Measurements from ENCODE around the gene SDC4. TPM values are rescaled to one million over a fixed set of nuclear protein-coding genes. Genes with fewer than 3 reads are reported as not detected.

SDC4 gene
- total and polyA plus RNA-seq, 9 of the 15 experiments (the other 6 are each of a cell fraction or from before 2014, with no cell fraction given): 2.1 to 10.7 (median 6.3) TPM

DNA sequence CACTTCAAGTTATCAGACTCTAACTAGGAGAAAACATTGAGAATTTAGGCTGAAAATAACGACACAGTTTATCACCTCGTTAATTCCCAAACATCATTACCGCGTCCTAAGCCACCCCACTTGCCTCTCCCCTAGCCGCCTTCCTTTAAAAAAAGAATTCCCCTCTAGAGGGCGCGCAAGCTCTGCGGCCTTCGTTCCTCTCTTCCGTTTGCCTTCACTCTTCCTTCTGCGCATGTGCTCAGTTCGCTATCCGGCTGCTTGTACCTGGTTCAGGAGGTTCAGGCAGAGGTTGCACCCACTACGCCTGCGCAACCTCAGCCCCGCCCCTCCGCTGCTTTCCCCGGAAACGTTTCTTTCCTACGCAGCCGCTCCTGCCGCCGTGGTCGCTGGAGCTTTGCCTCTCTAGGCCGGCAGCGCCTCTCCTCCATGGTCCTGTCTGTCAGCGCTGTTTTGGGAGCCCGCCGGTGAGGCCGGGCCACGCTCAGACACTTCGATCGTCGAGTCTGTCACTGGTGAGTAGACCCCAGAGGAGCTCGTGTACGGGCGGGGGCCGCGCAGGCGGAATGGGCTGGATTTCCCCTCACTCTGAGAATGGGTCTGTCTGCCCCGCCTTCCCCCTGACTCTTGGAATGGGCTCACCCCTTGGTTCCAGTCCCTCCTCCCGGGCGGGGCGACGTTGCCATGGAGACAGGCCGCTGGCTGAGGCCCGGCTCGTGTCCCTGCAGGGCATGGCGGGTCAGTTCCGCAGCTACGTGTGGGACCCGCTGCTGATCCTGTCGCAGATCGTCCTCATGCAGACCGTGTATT, 14.8 kb upstream of the SDC4 start, which contains the start of gene SYS1 (continued):
- TF ChIP-seq, protein P1, sequence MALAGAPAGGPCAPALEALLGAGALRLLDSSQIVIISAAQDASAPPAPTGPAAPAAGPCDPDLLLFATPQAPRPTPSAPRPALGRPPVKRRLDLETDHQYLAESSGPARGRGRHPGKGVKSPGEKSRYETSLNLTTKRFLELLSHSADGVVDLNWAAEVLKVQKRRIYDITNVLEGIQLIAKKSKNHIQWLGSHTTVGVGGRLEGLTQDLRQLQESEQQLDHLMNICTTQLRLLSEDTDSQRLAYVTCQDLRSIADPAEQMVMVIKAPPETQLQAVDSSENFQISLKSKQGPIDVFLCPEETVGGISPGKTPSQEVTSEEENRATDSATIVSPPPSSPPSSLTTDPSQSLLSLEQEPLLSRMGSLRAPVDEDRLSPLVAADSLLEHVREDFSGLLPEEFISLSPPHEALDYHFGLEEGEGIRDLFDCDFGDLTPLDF (CRISPR knock-in tag; IDR thresholded peaks at IDR 0.05): no peak; the same call in 1 of the 2 replicates
- TF ChIP-seq ZNF57 (CRISPR knock-in tag; IDR thresholded peaks at IDR 0.05) (no peak), NR1H2 (CRISPR knock-in tag; IDR thresholded peaks at IDR 0.05) (no peak), TCF3 (CRISPR knock-in tag; IDR thresholded peaks at IDR 0.05) (0 out of 2 replicates have a peak, but pooled peaks have one; percentile 2), RBM39 (optimal IDR thresholded peaks at IDR 0.05; ENCODE audit: low read depth, low read length) (no peak), RFX1 (IDR thresholded peaks at IDR 0.05) (peak; percentile 99), THAP7 (CRISPR knock-in tag; IDR thresholded peaks at IDR 0.05) (no peak), TAF7 (tag; IDR thresholded peaks at IDR 0.05) (peak; percentile 23; the same call in 1 of the 2 replicates)
- TF ChIP-seq, protein P2, sequence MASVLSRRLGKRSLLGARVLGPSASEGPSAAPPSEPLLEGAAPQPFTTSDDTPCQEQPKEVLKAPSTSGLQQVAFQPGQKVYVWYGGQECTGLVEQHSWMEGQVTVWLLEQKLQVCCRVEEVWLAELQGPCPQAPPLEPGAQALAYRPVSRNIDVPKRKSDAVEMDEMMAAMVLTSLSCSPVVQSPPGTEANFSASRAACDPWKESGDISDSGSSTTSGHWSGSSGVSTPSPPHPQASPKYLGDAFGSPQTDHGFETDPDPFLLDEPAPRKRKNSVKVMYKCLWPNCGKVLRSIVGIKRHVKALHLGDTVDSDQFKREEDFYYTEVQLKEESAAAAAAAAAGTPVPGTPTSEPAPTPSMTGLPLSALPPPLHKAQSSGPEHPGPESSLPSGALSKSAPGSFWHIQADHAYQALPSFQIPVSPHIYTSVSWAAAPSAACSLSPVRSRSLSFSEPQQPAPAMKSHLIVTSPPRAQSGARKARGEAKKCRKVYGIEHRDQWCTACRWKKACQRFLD (CRISPR knock-in tag; IDR thresholded peaks at IDR 0.05): no peak
- TF ChIP-seq, protein P3, sequence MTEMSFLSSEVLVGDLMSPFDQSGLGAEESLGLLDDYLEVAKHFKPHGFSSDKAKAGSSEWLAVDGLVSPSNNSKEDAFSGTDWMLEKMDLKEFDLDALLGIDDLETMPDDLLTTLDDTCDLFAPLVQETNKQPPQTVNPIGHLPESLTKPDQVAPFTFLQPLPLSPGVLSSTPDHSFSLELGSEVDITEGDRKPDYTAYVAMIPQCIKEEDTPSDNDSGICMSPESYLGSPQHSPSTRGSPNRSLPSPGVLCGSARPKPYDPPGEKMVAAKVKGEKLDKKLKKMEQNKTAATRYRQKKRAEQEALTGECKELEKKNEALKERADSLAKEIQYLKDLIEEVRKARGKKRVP (CRISPR knock-in tag; IDR thresholded peaks at IDR 0.05): no peak
- TF ChIP-seq, protein P4, sequence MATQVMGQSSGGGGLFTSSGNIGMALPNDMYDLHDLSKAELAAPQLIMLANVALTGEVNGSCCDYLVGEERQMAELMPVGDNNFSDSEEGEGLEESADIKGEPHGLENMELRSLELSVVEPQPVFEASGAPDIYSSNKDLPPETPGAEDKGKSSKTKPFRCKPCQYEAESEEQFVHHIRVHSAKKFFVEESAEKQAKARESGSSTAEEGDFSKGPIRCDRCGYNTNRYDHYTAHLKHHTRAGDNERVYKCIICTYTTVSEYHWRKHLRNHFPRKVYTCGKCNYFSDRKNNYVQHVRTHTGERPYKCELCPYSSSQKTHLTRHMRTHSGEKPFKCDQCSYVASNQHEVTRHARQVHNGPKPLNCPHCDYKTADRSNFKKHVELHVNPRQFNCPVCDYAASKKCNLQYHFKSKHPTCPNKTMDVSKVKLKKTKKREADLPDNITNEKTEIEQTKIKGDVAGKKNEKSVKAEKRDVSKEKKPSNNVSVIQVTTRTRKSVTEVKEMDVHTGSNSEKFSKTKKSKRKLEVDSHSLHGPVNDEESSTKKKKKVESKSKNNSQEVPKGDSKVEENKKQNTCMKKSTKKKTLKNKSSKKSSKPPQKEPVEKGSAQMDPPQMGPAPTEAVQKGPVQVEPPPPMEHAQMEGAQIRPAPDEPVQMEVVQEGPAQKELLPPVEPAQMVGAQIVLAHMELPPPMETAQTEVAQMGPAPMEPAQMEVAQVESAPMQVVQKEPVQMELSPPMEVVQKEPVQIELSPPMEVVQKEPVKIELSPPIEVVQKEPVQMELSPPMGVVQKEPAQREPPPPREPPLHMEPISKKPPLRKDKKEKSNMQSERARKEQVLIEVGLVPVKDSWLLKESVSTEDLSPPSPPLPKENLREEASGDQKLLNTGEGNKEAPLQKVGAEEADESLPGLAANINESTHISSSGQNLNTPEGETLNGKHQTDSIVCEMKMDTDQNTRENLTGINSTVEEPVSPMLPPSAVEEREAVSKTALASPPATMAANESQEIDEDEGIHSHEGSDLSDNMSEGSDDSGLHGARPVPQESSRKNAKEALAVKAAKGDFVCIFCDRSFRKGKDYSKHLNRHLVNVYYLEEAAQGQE (IDR thresholded peaks at IDR 0.05; ENCODE audit: borderline replicate concordance): peak; percentile 78
- TF ChIP-seq, protein P4 (CRISPR knock-in tag; IDR thresholded peaks at IDR 0.05; ENCODE audit: low read depth): peak; percentile 63

Data from K562 (cell line).